BE2C (cell line): Measurements from ENCODE around the gene ASAP2.

Source experiments
- DNase-seq: peaks from one replicate; pipeline ENCODE4 v3.0.0-alpha.2; 2020
- H3K27me3 ChIP-seq: fragments of 250-450 bp; sonication (Bioruptor Pico); 2 replicates; pipeline ENCODE4 v1.5.1; 2020; ENCODE audit warnings: mild to moderate bottlenecking
- H3K36me3 ChIP-seq: fragments of 250-450 bp; sonication (Bioruptor Pico); 2 replicates; pipeline ENCODE4 v1.5.1; 2020; ENCODE audit warnings: mild to moderate bottlenecking
- H3K4me1 ChIP-seq: fragments of 250-450 bp; sonication (Bioruptor Pico); 2 replicates; pipeline ENCODE4 v1.5.1; 2020
- H3K4me3 ChIP-seq: 2 replicates; pipeline ENCODE4 v1.5.1; 2011; ENCODE audit warnings: low read depth, low read length
- H3K9me3 ChIP-seq: fragments of 250-450 bp; sonication (Bioruptor Pico); 2 replicates; pipeline ENCODE4 v1.5.1; 2020
- CTCF ChIP-seq: IDR thresholded peaks from 2 replicates; pipeline ENCODE4 v1.5.1; 2012; ENCODE audit warnings: mild to moderate bottlenecking, low read depth, low read length

The ASAP2 gene

GRCh38 chr2:9164112-9164608 is 42.5 kb upstream of the ASAP2 start:
- Histone ChIP-seq H3K4me3 (no peak overlapping the region), H3K9me3 (no peaks in the 10 kb centered on the region)
- no peak for DNase-seq

GRCh38 chr2:9165625-9166024 is 41.0 kb upstream of the ASAP2 start:
- Histone ChIP-seq H3K4me3 (no peak overlapping the region), H3K27me3 (no peaks in the 10 kb centered on the region), H3K4me1 (no peaks in the 10 kb centered on the region), H3K36me3 (no peaks in the 10 kb centered on the region), H3K9me3 (no peaks in the 10 kb centered on the region)
- no peak for TF ChIP-seq CTCF
- peak; percentile 19 for DNase-seq

More at GRCh38 chr2:9164112-9164608, 42.5 kb upstream of the ASAP2 start:
- Histone ChIP-seq H3K4me1 (no peaks in the 10 kb centered on the region), H3K36me3 (no peaks in the 10 kb centered on the region), H3K27me3 (no peaks in the 10 kb centered on the region)
- TF ChIP-seq CTCF, result no peak

- no peak for DNase-seq
- no peaks in the 10 kb centered on the region for H3K4me1 ChIP-seq
- no peak overlapping the region for H3K4me3 ChIP-seq
- TF ChIP-seq CTCF, result no peak
- H3K9me3 ChIP-seq, result no peaks in the 10 kb centered on the region
- no peaks in the 10 kb centered on the region for H3K27me3 ChIP-seq
- H3K36me3 ChIP-seq, result no peaks in the 10 kb centered on the region
Measured at GRCh38 chr2:9166579-9167377, 39.8 kb upstream of the ASAP2 start.

- Histone ChIP-seq H3K4me1 (no peaks in the 10 kb centered on the region), H3K27me3 (no peaks in the 10 kb centered on the region), H3K9me3 (no peaks in the 10 kb centered on the region), H3K4me3 (no peak overlapping the region), H3K36me3 (no peaks in the 10 kb centered on the region)
- DNase-seq, result no peak
- no peak for TF ChIP-seq CTCF
Measured at GRCh38 chr2:9167718-9168657, 38.6 kb upstream of the ASAP2 start.

- Histone ChIP-seq H3K4me3 (no peak overlapping the region), H3K4me1 (no peaks in the 10 kb centered on the region), H3K27me3 (no peaks in the 10 kb centered on the region), H3K9me3 (no peaks in the 10 kb centered on the region), H3K36me3 (no peaks in the 10 kb centered on the region)
- DNase-seq, result no peak
- 0 out of 2 replicates have a peak, but pooled peaks have one; percentile 12 for TF ChIP-seq CTCF
Measured at GRCh38 chr2:9168821-9169221, 37.8 kb upstream of the ASAP2 start.
